ENCODE results near the gene ZNF394.

GRCh38 chr7:99452541-99452940, 47.5 kb downstream of the ZNF394 start:
- no peak for TF ChIP-seq CTCF (IDR thresholded peaks at IDR 0.05)
- TF ChIP-seq POLR2A (IDR thresholded peaks at IDR 0.05): no peak
